Articular chondrocyte of knee joint (primary cell): ENCODE measurements around the gene CCDC141. TPM values are rescaled to one million over a fixed set of nuclear protein-coding genes. Genes with fewer than 3 reads are reported as not detected.

ENCODE experiments used
- total RNA-seq: library from RNA; depleted of rRNA; stranded (reverse); fragments of >200 nt; gene quantifications from 2 replicates; pipeline ENCODE4 v1.2.3, GENCODE V29; 2012

CCDC141 gene, protein sequence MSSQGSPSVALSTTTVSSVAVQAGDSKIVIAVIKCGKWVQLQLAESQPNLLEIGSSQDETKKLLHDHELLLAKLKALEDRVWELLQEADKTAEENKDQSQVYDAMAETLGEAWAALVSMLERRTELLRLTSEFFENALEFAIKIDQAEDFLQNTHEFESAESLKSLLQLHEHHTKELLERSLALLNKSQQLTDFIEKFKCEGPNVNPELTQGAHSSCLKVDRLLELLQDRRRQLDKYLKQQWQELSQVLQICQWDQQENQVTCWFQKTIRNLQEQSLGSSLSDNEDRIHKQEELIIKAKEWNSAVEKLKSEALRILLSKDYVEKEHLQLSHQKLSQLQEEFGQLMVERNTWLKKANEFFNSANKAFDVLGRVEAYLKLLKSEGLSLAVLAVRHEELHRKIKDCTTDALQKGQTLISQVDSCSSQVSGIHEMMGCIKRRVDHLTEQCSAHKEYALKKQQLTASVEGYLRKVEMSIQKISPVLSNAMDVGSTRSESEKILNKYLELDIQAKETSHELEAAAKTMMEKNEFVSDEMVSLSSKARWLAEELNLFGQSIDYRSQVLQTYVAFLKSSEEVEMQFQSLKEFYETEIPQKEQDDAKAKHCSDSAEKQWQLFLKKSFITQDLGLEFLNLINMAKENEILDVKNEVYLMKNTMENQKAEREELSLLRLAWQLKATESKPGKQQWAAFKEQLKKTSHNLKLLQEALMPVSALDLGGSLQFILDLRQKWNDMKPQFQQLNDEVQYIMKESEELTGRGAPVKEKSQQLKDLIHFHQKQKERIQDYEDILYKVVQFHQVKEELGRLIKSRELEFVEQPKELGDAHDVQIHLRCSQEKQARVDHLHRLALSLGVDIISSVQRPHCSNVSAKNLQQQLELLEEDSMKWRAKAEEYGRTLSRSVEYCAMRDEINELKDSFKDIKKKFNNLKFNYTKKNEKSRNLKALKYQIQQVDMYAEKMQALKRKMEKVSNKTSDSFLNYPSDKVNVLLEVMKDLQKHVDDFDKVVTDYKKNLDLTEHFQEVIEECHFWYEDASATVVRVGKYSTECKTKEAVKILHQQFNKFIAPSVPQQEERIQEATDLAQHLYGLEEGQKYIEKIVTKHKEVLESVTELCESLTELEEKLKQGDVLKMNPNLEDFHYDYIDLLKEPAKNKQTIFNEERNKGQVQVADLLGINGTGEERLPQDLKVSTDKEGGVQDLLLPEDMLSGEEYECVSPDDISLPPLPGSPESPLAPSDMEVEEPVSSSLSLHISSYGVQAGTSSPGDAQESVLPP (N-terminal part only)
- 0.11 and 0.39 TPM in 2 replicates for total RNA-seq

DNA sequence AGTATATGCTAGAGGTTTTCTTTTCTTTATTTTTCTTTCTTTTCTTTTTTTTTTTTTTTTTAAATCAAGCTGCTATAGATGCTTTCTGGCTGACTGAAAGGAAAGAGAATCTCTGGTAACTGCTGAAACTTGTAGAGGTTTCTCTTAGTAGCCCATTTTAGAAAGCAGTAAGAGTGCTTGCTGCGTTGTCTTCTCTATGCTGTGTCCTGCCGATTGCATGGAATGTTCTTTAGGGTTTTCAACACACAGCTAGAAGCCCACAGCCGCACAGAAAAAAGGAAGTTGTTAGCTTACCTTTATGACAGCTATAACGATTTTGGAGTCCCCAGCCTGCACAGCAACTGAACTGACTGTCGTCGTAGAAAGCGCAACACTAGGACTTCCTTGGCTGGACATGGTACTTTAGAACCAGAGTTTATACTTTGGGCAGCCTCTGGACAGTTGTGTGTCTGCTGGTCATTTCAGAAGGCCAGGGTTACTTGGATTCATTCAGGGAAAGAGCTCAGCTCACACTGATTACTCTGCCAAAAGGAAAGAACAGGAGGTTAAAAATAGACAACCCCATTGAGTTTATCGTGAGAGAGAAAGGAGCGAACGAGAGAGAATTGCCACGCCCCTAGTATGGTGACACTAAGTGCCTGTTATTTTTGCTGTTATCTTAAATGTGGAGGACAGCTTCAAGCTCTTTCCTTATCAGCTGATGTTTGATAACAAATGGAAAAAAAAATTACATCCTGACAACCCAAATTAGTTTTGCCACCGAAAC, at the start of gene CCDC141:
TSS of gene CCDC141 (minus strand) at position 592 of the 766 bp plus-strand sequence. CDS start at position 396, 196 bp downstream.

GRCh38 chr2:178807227-178808008, 242.5 kb downstream of the CCDC141 start, which contains the start of gene TTN:
Gene TTN (minus strand): TSS chr2:178807423. CDS start chr2:178804642, 2,781 bp downstream.

Other genes with a start within 250 kb of the CCDC141 start
- 0.13 and 0.22 TPM in 2 replicates for gene TTN, start 242.7 kb downstream of the CCDC141 start, total RNA-seq
- 41.1 and 42.5 TPM in 2 replicates for gene SESTD1, start 214.7 kb upstream of the CCDC141 start, total RNA-seq